ENCODE results near the gene PPP1R14C.

GRCh38 chr6:150261997-150262697 is 119.3 kb downstream of the PPP1R14C start:
- TF ChIP-seq, protein P1, sequence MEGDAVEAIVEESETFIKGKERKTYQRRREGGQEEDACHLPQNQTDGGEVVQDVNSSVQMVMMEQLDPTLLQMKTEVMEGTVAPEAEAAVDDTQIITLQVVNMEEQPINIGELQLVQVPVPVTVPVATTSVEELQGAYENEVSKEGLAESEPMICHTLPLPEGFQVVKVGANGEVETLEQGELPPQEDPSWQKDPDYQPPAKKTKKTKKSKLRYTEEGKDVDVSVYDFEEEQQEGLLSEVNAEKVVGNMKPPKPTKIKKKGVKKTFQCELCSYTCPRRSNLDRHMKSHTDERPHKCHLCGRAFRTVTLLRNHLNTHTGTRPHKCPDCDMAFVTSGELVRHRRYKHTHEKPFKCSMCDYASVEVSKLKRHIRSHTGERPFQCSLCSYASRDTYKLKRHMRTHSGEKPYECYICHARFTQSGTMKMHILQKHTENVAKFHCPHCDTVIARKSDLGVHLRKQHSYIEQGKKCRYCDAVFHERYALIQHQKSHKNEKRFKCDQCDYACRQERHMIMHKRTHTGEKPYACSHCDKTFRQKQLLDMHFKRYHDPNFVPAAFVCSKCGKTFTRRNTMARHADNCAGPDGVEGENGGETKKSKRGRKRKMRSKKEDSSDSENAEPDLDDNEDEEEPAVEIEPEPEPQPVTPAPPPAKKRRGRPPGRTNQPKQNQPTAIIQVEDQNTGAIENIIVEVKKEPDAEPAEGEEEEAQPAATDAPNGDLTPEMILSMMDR (IDR thresholded peaks at IDR 0.05), result no peak
- no peak for TF ChIP-seq POLR2A (IDR thresholded peaks at IDR 0.05)

Data from uterus (tissue), 2 donors.